Hepatocyte (in vitro differentiated cells): ENCODE measurements around the gene SLC28A3. TPM values are rescaled to one million over a fixed set of nuclear protein-coding genes. Genes with fewer than 3 reads are reported as not detected.
A peak's percentile ranks its signal among the peaks of the same experiment; 100 is the strongest.

Experiments used
- DNase-seq: peaks from one replicate; pipeline ENCODE4 v3.0.0-alpha.2; 2016; ENCODE audit warnings: low spot score
- H2AFZ ChIP-seq: fragments of 200-600 bp; sonication (generic); 2 replicates; pipeline ENCODE4 v1.6.0; 2016; ENCODE audit warnings: antibody characterized with exemption, mild to moderate bottlenecking
- H3K27ac ChIP-seq: fragments of 200-600 bp; sonication (generic); 2 replicates; pipeline ENCODE4 v1.5.1; 2016; ENCODE audit warnings: mild to moderate bottlenecking
- H3K27me3 ChIP-seq: fragments of 200-600 bp; sonication (generic); 2 replicates; pipeline ENCODE4 v1.6.1; 2016
- H3K36me3 ChIP-seq: fragments of 200-600 bp; sonication (generic); replicated peaks from 2 replicates; pipeline ENCODE4 v1.5.1; 2016; ENCODE audit warnings: low read depth; ENCODE audit not compliant: insufficient read depth
- H3K4me1 ChIP-seq: fragments of 200-600 bp; sonication (generic); 2 replicates; pipeline ENCODE4 v1.5.1; 2016; ENCODE audit warnings: mild to moderate bottlenecking, moderate library complexity; ENCODE audit not compliant: insufficient read depth
- H3K4me2 ChIP-seq: fragments of 200-600 bp; sonication (generic); 2 replicates; pipeline ENCODE4 v1.6.0; 2016
- H3K4me3 ChIP-seq: fragments of 200-600 bp; sonication (generic); 2 replicates; pipeline ENCODE4 v1.5.1; 2016; ENCODE audit warnings: mild to moderate bottlenecking
- H3K79me2 ChIP-seq: fragments of 200-600 bp; sonication (generic); 2 replicates; pipeline ENCODE4 v1.6.0; 2017; ENCODE audit warnings: mild to moderate bottlenecking
- H3K9me2 ChIP-seq: fragments of 200-600 bp; sonication (generic); replicated peaks from 2 replicates; pipeline ENCODE4 v1.6.0; 2017; ENCODE audit warnings: mild to moderate bottlenecking; ENCODE audit not compliant: insufficient read depth
- H3K9me3 ChIP-seq: fragments of 200-600 bp; sonication (generic); 2 replicates; pipeline ENCODE4 v1.5.1; 2016; ENCODE audit warnings: low read depth, mild to moderate bottlenecking
- H4K20me1 ChIP-seq: fragments of 200-600 bp; sonication (generic); 2 replicates; pipeline ENCODE4 v1.6.0; 2016; ENCODE audit warnings: mild to moderate bottlenecking; ENCODE audit not compliant: insufficient read depth, poor library complexity, severe bottlenecking
- EZH2 ChIP-seq: fragments of 200-600 bp; sonication (generic); IDR thresholded peaks from 2 replicates; pipeline ENCODE4 v1.6.1; 2016; ENCODE audit warnings: antibody characterized with exemption, mild to moderate bottlenecking, borderline replicate concordance
- EZH2phosphoT487 ChIP-seq: fragments of 200-600 bp; sonication (generic); IDR thresholded peaks from one replicate; pipeline ENCODE4 v1.6.1; 2018; ENCODE audit warnings: antibody characterized with exemption, mild to moderate bottlenecking, low read depth, moderate library complexity; ENCODE audit not compliant: unreplicated experiment, severe bottlenecking
- WGBS: methylation state at CpG from one replicate; pipeline ENCODE4 v1.1.6; 2016; ENCODE audit warnings: low lambda C conversion rate; ENCODE audit errors: missing lambda C conversion rate; 5-methylcytosine and 5-hydroxymethylcytosine counted together
- polyA plus RNA-seq: library from polyadenylated mRNA; unstranded; fragments of >200 nt; fragmentation: Nextera tagmentation; extraction: Ambion mirVana; gene quantifications from 2 replicates; pipeline ENCODE4 v1.2.1, GENCODE V29; 2016
- total RNA-seq: library from RNA; depleted of rRNA; stranded (reverse); fragments of >200 nt; gene quantifications from 2 replicates; pipeline ENCODE4 v1.2.3, GENCODE V29; 2014
- TF ChIP-seq, protein P1 (sequence below): fragments of 200-600 bp; sonication (generic); IDR thresholded peaks from 2 replicates; pipeline ENCODE4 v1.5.1; 2016; ENCODE audit warnings: antibody characterized with exemption, mild to moderate bottlenecking; ENCODE audit not compliant: poor library complexity

The SLC28A3 gene
- total and polyA plus RNA-seq, 2 experiments from 2014 or later: 0.98 to 1.7 TPM

DNA sequence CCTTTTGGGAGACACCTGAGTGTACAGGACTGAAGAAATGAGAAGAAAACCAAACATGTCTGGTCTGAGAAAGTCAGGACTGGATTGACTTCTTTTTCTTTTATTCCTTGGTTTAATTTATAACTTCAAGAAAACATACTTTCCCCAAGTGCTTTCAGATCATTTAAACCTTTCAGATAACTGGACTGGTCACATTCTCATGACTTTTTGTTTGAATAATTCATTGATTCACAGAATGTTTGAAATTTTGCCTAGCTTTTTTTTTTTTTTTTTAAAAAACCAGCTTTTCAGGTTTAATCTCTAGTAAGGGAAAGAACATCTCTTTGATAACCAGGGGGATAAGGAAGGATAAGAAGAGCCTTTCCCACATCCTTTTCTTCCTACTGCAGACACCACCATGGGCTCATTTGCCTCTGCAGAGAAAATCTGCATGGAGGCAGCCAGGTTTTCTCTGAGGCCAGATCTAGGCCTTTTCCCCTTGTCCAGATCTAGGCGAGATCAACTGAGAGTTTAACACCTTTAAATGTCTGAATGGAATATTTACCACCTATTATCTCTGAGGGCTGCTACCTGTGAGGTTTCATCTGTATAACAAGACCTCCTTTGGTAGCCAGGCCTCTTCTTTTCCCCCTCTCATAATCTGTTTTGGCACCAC, 45.0 kb upstream of the SLC28A3 start:
- H3K9me3 ChIP-seq: no peaks in the 10 kb centered on the region
- peak overlapping the region; percentile 24 for H3K27ac ChIP-seq
- no peaks in the 10 kb centered on the region for H3K79me2 ChIP-seq
- no peaks in the 10 kb centered on the region for H4K20me1 ChIP-seq
- no peaks in the 10 kb centered on the region for H3K27me3 ChIP-seq
- no peaks in the 10 kb centered on the region for H3K36me3 ChIP-seq
- no peaks in the 10 kb centered on the region for H3K9me2 ChIP-seq
- no peak overlapping the region for H3K4me3 ChIP-seq
- no peak for DNase-seq
- TF ChIP-seq, protein P1, sequence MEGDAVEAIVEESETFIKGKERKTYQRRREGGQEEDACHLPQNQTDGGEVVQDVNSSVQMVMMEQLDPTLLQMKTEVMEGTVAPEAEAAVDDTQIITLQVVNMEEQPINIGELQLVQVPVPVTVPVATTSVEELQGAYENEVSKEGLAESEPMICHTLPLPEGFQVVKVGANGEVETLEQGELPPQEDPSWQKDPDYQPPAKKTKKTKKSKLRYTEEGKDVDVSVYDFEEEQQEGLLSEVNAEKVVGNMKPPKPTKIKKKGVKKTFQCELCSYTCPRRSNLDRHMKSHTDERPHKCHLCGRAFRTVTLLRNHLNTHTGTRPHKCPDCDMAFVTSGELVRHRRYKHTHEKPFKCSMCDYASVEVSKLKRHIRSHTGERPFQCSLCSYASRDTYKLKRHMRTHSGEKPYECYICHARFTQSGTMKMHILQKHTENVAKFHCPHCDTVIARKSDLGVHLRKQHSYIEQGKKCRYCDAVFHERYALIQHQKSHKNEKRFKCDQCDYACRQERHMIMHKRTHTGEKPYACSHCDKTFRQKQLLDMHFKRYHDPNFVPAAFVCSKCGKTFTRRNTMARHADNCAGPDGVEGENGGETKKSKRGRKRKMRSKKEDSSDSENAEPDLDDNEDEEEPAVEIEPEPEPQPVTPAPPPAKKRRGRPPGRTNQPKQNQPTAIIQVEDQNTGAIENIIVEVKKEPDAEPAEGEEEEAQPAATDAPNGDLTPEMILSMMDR: no peak
- no peak for TF ChIP-seq EZH2
- peaks cover 5% of the 10 kb centered on the region for H3K4me1 ChIP-seq
- no peak overlapping the region for H2AFZ ChIP-seq
- WGBS: 50% methylated on average over 1 of the region's 1 CpG
- no peak overlapping the region for H3K4me2 ChIP-seq

GRCh38 chr9:84384617-84385016, 44.1 kb upstream of the SLC28A3 start:
- no peak overlapping the region for H3K4me2 ChIP-seq
- DNase-seq: no peak
- no peaks in the 10 kb centered on the region for H3K79me2 ChIP-seq
- TF ChIP-seq EZH2phosphoT487 (no peak), EZH2 (no peak)
- TF ChIP-seq, protein P1: no peak
- H3K36me3 ChIP-seq: no peaks in the 10 kb centered on the region
- no peaks in the 10 kb centered on the region for H3K9me3 ChIP-seq
- H3K27ac ChIP-seq: no peak overlapping the region
- no peak overlapping the region for H3K4me3 ChIP-seq
- no peaks in the 10 kb centered on the region for H4K20me1 ChIP-seq
- H3K4me1 ChIP-seq: peaks cover 5% of the 10 kb centered on the region
- WGBS: 91% methylated on average over 1 of the region's 1 CpG
- no peaks in the 10 kb centered on the region for H3K9me2 ChIP-seq
- no peak overlapping the region for H2AFZ ChIP-seq
- H3K27me3 ChIP-seq: no peaks in the 10 kb centered on the region

GRCh38 chr9:84383178-84383577, 42.6 kb upstream of the SLC28A3 start:
- Histone ChIP-seq H3K79me2 (no peaks in the 10 kb centered on the region), H2AFZ (no peak overlapping the region), H4K20me1 (no peaks in the 10 kb centered on the region), H3K27me3 (no peaks in the 10 kb centered on the region), H3K4me1 (peaks cover 5% of the 10 kb centered on the region), H3K4me2 (no peak overlapping the region), H3K9me2 (no peaks in the 10 kb centered on the region), H3K9me3 (no peaks in the 10 kb centered on the region), H3K4me3 (no peak overlapping the region), H3K36me3 (no peaks in the 10 kb centered on the region), H3K27ac (no peak overlapping the region)
- no peak for DNase-seq
- TF ChIP-seq, protein P1: no peak
- TF ChIP-seq EZH2 (no peak), EZH2phosphoT487 (no peak)
- 58% methylated on average over 3 of the region's 3 CpGs for WGBS

DNA sequence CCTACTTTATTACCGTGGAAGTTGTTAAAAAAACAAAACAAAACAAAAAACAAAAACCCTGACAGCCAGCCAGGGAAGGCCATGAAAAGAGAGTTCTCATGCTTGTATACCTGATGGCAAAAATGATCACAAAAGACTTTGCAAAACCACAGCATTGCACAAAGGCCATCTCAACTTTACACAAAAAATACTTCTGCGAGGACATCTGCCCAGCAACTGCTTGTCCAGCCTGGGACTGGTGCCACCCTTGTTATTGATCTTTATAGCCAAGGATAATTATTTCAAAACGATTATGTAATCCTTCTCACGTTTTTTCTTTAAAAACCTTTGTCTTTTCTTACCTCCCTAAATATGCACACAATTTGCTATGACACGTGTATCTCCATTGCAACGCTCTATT, 42.2 kb upstream of the SLC28A3 start:
- 77% methylated on average over 6 of the region's 6 CpGs for WGBS
- TF ChIP-seq EZH2phosphoT487 (no peak), EZH2 (no peak)
- TF ChIP-seq, protein P1: no peak

More for the DNA sequence above, 42.2 kb upstream of the SLC28A3 start:
- no peaks in the 10 kb centered on the region for H3K79me2 ChIP-seq
- DNase-seq: no peak
- peaks cover 5% of the 10 kb centered on the region for H3K4me1 ChIP-seq
- no peaks in the 10 kb centered on the region for H4K20me1 ChIP-seq
- H3K27ac ChIP-seq: no peak overlapping the region
- no peak overlapping the region for H3K4me2 ChIP-seq
- no peaks in the 10 kb centered on the region for H3K9me2 ChIP-seq
- H3K27me3 ChIP-seq: no peaks in the 10 kb centered on the region
- no peaks in the 10 kb centered on the region for H3K36me3 ChIP-seq
- H3K9me3 ChIP-seq: no peaks in the 10 kb centered on the region
- no peak overlapping the region for H3K4me3 ChIP-seq
- H2AFZ ChIP-seq: no peak overlapping the region
